OCI-LY7 (cell line): ENCODE data around the gene TPH1. TPM values are rescaled to one million over a fixed set of nuclear protein-coding genes. Genes with fewer than 3 reads are reported as not detected.

ENCODE experiments used
- BruUV-seq: library from RNA; stranded (reverse); fragments of 400-500 nt; replicated peaks from 2 replicates; lab custom pipeline; 2021; lab: Mats Ljungman, UMichigan
- CTCF ChIA-PET: fragments of 300-600 bp; sonication (Branson Sonifier 250); formaldehyde crosslinking; loops from one replicate; lab custom pipeline; 2022; ENCODE audit warnings: antibody characterized with exemption; ENCODE audit not compliant: unreplicated experiment; lab: Charles Lee
- POLR2A ChIA-PET: fragments of 300-600 bp; sonication (Branson Sonifier 250); formaldehyde crosslinking; loops from one replicate; lab custom pipeline; 2022; ENCODE audit warnings: antibody characterized with exemption; lab: Charles Lee
- DNase-seq: peaks from one replicate; pipeline ENCODE4 v3.0.0-alpha.2; 2015; ENCODE audit warnings: low spot score
- H2AFZ ChIP-seq: fragments of 200-600 bp; sonication (generic), shearing (Covaris generic); 2 replicates; pipeline ENCODE4 v1.6.1; 2014; ENCODE audit warnings: mild to moderate bottlenecking, antibody characterized with exemption, low read length, moderate library complexity
- H3K27ac ChIP-seq: fragments of 200-600 bp; sonication (generic); 2 replicates; pipeline ENCODE4 v1.5.1; 2014; ENCODE audit warnings: mixed run types, low read depth, mild to moderate bottlenecking, moderate library complexity, low read length, inconsistent platforms; ENCODE audit not compliant: poor library complexity, severe bottlenecking
- H3K36me3 ChIP-seq: fragments of 200-600 bp; sonication (generic); 2 replicates; pipeline ENCODE4 v1.6.1; 2014; ENCODE audit warnings: mild to moderate bottlenecking, antibody characterized with exemption, low read length, moderate library complexity, mixed read lengths; ENCODE audit not compliant: insufficient read depth
- H3K4me1 ChIP-seq: fragments of 200-600 bp; sonication (generic); 2 replicates; pipeline ENCODE4 v1.5.1; 2014; ENCODE audit warnings: mild to moderate bottlenecking, low read length; ENCODE audit not compliant: insufficient read depth, poor library complexity, severe bottlenecking
- H3K4me2 ChIP-seq: fragments of 200-600 bp; sonication (generic); 2 replicates; pipeline ENCODE4 v1.6.1; 2014; ENCODE audit warnings: mild to moderate bottlenecking, low read length
- H3K4me3 ChIP-seq: fragments of 200-600 bp; sonication (generic); 2 replicates; pipeline ENCODE4 v1.5.1; 2014; ENCODE audit warnings: mild to moderate bottlenecking, low read depth, low read length; ENCODE audit not compliant: poor library complexity, severe bottlenecking
- H3K79me2 ChIP-seq: fragments of 200-600 bp; sonication (generic); 2 replicates; pipeline ENCODE4 v1.6.1; 2016; ENCODE audit warnings: low read depth, mild to moderate bottlenecking, low read length, moderate library complexity, mixed read lengths; ENCODE audit not compliant: insufficient read depth
- H3K9me2 ChIP-seq: fragments of 200-600 bp; sonication (generic); 2 replicates; pipeline ENCODE4 v1.6.1; 2016; ENCODE audit warnings: mild to moderate bottlenecking, low read length, mixed read lengths; ENCODE audit not compliant: insufficient read depth
- H3K9me3 ChIP-seq: fragments of 200-600 bp; sonication (generic); 2 replicates; pipeline ENCODE4 v1.6.1; 2014; ENCODE audit warnings: mild to moderate bottlenecking, mixed run types, low read length, mixed read lengths
- H4K20me1 ChIP-seq: fragments of 200-600 bp; sonication (generic); 2 replicates; pipeline ENCODE4 v1.6.1; 2014; ENCODE audit warnings: mild to moderate bottlenecking, antibody characterized with exemption, low read length, moderate library complexity, mixed read lengths; ENCODE audit not compliant: insufficient read depth
- EZH2phosphoT487 ChIP-seq: fragments of 200-600 bp; sonication (generic); IDR thresholded peaks from 2 replicates; pipeline ENCODE4 v1.6.1; 2018; ENCODE audit warnings: low read depth, borderline replicate concordance, mild to moderate bottlenecking, mixed run types, antibody characterized with exemption, low read length, moderate library complexity, mixed read lengths
- intact Hi-C: fragments of 100-400 bp; cut with micrococcal nuclease; formaldehyde crosslinking; loops from one replicate; pipeline ENCODE4 v1.10.0; 2022; ENCODE audit not compliant: unreplicated experiment
- total RNA-seq, 2 experiments: library from RNA; depleted of rRNA in 1 of 2; stranded (reverse); fragments of >200 nt in 1 of 2; shearing (Covaris generic) in 1 of 2; gene quantifications; 2 replicates each; pipeline ENCODE4 v1.2.3, GENCODE V29; 2014 to 2022
- TF ChIP-seq, protein P1 (sequence below): fragments of 200-600 bp; sonication (generic); conservative IDR thresholded peaks from 2 replicates; pipeline ENCODE4 v1.5.1; 2014; ENCODE audit warnings: mild to moderate bottlenecking, antibody characterized with exemption, low read length, moderate library complexity, mixed read lengths

Gene TPH1
- total RNA-seq, 2 experiments from 2014 or later, result 0.19 to 0.23 TPM

DNA sequence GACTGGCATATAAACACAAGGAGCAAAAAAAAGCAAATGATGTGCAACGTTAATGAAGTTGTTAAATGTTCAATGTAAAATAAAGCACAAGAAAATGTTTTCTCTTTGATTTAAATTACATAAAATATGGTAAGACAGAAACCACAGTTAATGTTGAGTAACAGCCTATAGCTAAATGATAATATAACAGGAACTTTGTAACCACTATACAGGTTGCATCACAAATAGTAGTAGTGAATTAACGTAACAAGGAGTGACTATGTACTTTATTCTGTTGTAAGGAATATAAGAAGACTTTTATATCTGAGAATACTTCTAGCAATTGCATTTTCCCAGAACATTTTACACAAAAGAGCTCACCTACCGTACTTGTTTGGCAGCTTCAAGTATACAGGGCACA, 42.9 kb upstream of the TPH1 start:
- H3K79me2 ChIP-seq, result no peaks in the 10 kb centered on the region
- no peaks in the 10 kb centered on the region for H3K9me3 ChIP-seq
- intact Hi-C loops, result no loop called here
- no peak overlapping the region for H2AFZ ChIP-seq
- no peak for DNase-seq
- ChIA-PET CTCF (no interaction called here), POLR2A (interaction anchor here (0.8 to 1.9 kb wide), 6 partner anchors 8 to 95 kb away, joined by 3 to 9 read pairs (median 4); no protein-coding TSS in a partner anchor)
- BruUV-seq, result no TSS peak
- H3K36me3 ChIP-seq, result peaks cover 98% of the 10 kb centered on the region
- no peak overlapping the region for H3K4me3 ChIP-seq
- H3K4me1 ChIP-seq, result no peaks in the 10 kb centered on the region
- H3K4me2 ChIP-seq, result no peak overlapping the region
- H3K27ac ChIP-seq, result no peak overlapping the region
- no peaks in the 10 kb centered on the region for H4K20me1 ChIP-seq
- TF ChIP-seq, protein P1, sequence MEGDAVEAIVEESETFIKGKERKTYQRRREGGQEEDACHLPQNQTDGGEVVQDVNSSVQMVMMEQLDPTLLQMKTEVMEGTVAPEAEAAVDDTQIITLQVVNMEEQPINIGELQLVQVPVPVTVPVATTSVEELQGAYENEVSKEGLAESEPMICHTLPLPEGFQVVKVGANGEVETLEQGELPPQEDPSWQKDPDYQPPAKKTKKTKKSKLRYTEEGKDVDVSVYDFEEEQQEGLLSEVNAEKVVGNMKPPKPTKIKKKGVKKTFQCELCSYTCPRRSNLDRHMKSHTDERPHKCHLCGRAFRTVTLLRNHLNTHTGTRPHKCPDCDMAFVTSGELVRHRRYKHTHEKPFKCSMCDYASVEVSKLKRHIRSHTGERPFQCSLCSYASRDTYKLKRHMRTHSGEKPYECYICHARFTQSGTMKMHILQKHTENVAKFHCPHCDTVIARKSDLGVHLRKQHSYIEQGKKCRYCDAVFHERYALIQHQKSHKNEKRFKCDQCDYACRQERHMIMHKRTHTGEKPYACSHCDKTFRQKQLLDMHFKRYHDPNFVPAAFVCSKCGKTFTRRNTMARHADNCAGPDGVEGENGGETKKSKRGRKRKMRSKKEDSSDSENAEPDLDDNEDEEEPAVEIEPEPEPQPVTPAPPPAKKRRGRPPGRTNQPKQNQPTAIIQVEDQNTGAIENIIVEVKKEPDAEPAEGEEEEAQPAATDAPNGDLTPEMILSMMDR, result no peak
- no peaks in the 10 kb centered on the region for H3K9me2 ChIP-seq

DNA sequence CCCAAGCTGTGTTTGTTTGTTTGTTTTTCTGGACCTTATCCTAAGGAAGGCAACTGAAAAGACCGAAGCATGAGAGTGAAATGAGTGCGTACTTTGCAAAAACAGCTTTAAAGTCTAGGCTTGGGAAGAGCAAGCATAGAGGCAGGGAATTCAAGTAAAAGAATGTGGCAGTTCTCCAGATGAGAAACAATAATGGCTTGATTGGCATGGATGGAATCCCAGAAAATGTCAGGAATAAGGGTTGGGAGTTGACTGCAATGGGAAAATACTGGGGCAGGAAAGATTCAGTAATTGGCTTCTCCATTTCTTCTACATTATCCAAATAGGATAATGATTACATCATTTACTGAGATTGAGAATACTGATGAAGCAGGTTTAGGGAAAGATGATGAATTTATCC, 42.3 kb upstream of the TPH1 start:
- Histone ChIP-seq H3K36me3 (peaks cover 98% of the 10 kb centered on the region), H4K20me1 (no peaks in the 10 kb centered on the region), H3K4me3 (no peak overlapping the region), H3K9me3 (no peaks in the 10 kb centered on the region), H3K4me1 (no peaks in the 10 kb centered on the region), H3K4me2 (no peak overlapping the region), H3K79me2 (no peaks in the 10 kb centered on the region), H3K9me2 (no peaks in the 10 kb centered on the region), H3K27ac (no peak overlapping the region), H2AFZ (no peak overlapping the region)
- no TSS peak for BruUV-seq
- CTCF ChIA-PET, result no interaction called here
- POLR2A ChIA-PET, result interaction anchor here (0.5 to 1.7 kb wide), 2 partner anchors 11 to 790 kb away, joined by 3 to 7 read pairs; no protein-coding TSS in a partner anchor
- TF ChIP-seq, protein P1, result no peak
- TF ChIP-seq EZH2phosphoT487, result no peak
- no peak for DNase-seq
- intact Hi-C loops, result no loop called here

GRCh38 chr11:18081551-18081950, 35.5 kb upstream of the TPH1 start:
- Histone ChIP-seq H3K4me1 (no peaks in the 10 kb centered on the region), H3K9me3 (no peaks in the 10 kb centered on the region), H3K27ac (no peak overlapping the region), H3K4me2 (no peak overlapping the region), H3K79me2 (no peaks in the 10 kb centered on the region), H3K9me2 (no peaks in the 10 kb centered on the region), H4K20me1 (no peaks in the 10 kb centered on the region), H2AFZ (no peak overlapping the region), H3K36me3 (peaks cover 86% of the 10 kb centered on the region), H3K4me3 (no peak overlapping the region)
- no peak for DNase-seq
- no TSS peak for BruUV-seq
- intact Hi-C loops, result no loop called here
- ChIA-PET CTCF (no interaction called here), POLR2A (no interaction called here)
- TF ChIP-seq EZH2phosphoT487, result no peak
- TF ChIP-seq, protein P1, result no peak
